ENCODE results near the gene EXTL1.

EXTL1 gene

DNA sequence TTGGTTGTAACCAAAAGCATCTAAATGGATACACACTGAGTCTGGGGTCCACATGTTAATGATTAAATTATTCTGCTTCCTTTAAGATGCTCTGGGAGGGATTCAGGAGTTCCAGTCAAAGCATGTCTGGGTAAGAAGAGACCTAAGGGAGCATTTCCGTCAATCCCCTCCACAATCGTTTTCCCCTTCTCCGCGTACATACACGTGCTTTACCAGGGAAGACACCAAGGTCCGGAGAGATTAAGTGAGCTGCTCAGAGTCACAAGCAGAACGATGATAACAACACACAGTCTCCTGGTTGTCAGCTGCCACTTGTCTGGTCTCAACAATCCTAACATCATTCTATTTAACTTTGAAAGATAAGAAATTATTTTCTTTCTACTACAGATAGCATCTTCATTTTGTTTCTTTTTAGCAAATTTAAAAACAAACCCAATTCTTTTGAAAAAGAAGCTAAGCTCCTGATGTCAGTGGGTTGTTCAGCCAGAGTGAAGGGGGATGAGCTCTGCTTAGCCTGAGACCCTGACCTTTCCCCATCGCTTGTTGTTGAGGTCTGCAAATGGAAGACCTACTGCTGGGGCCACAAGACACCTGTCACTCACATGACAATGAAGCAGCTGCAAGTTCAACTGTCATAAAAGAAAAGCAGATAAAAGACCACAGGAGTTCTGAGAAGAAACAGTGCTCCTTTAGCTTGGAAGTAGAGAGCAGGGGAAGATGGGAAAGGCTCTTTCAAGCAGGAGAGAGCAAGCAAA, 28.2 kb upstream of the EXTL1 start:
- TF ChIP-seq CTCF (IDR thresholded peaks at IDR 0.05): no peak

- no peak for TF ChIP-seq CTCF (IDR thresholded peaks at IDR 0.05)
These were observed 27.0 kb upstream of the EXTL1 start for GRCh38 chr1:25994402-25995150.

DNA sequence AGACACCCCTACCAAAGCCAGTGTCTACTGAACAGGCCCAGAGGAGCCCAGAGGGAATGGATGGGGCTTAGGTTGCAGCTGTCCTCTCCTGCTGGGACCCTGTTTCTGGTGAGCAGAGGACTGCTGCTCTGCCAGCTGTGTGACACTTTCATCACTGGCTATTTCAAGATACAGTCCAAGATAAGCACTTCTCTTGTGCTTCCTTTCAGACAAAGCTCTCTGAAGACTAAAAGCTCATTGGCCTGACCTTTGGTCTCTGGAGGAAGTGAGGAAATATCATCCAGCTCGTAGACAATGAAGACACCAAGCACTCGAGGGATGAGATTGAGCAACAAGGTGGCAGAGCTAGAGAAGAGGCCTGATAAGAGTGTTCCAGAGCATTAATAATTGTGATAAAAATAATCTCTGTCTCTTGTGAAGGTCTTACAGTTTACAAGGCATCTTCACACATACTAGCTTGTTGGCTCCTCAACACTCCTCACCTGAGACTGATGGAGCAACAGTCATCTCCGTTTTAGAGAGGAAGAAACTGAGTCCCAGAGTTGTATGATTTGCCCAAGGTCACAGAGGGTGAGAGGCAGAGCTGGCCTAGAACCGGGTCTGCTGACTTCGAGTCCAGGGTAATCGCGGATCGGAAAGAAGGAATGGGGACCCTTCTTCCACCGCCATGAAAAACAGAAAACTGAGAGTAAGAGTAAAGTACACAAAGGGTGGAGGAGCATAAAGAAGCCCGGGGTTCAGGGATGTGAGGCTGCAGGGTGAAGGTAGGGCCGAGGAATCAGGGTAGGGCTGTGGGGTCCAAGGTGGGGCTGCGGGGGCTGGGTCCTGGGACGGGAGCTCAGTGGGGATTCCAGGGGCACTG, 24.4 kb upstream of the EXTL1 start:
- no peak for TF ChIP-seq CTCF (IDR thresholded peaks at IDR 0.05)

DNA sequence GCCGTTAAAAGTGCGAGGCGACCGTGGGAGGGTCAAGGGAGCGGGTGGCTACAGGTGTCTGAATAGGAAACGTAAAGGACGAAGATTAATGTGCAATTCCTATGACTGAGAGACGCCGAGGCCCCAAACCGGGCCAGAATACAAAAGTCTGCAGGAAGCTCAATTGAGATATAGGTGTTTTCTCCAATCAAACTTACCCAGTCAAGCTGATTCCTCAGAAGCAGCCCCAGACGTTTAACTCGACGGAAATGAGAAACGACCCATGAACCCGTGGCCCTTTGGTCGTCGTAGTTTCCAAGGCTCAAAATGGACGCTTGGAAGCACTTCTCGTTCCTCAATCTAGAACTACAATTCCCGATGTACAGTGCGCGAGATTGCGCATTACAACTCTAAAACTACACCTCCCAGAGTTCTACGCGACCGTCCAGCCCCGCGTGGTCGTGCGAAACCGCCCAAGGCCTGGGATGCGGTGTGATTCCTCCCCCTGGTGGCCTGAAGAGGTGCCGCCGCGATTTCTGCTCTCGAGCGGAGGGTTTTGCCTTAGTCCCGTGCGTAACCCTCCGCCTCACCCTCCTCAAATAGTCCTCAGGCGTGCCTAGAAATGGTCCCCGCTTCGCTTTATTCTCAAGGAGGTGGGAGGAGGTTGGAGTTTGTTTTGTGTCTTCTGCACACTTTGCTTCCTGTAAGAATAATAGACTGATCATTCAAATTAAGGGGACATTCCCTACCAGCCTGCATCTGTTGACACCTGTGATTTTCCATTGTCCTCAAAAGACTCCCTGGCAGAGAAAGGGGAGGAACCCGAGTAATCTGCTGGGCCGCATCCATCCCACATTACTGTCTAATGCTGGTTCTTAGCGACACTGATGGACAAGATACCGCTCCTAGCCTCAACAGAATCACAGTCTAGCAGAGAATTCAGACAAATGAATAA, 23.5 kb upstream of the EXTL1 start, which contains the start of gene PAFAH2:
TSS of gene PAFAH2 (minus strand) at position 236 of the 934 bp plus-strand sequence. CDS start 7,247 bp downstream, outside the sequence.
- peak; percentile 68 for TF ChIP-seq CTCF (IDR thresholded peaks at IDR 0.05)

DNA sequence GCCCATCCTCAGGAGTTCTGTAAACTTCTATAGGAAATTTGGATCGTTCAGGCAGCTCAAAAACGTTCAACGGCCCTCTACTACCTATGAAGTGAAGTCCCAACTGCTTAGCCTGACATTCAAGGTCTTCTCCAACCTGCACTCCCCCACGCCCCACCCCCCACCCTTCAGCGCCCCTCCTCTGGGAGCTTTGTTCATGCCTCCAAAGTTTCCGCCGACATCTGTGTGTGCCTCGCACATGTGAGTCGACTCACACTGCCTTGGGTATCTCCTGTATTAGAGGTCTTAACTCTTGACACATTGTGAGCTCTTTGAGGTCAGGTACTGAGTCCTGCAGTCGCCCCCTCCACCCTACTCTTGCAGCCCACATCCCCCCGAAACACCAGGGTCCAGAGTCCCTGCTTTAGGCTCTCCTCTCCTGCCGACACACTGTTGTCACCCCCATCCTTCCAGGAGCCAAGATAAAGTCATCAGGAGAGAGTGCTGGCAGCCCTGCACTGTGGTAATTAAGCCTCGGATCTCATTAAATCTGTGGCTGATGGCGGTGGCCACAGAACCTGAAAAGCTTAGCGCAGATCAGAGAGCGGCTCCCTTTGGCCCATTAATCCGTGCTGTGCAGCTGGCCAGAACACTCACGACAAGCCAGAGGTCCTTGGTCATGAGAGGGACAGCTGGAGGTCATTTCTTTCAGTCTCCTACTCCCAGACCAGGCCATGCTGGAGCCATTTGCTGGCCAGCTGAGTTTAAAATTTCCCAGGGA, 22.4 kb upstream of the EXTL1 start:
- no peak for TF ChIP-seq CTCF (IDR thresholded peaks at IDR 0.05)

DNA sequence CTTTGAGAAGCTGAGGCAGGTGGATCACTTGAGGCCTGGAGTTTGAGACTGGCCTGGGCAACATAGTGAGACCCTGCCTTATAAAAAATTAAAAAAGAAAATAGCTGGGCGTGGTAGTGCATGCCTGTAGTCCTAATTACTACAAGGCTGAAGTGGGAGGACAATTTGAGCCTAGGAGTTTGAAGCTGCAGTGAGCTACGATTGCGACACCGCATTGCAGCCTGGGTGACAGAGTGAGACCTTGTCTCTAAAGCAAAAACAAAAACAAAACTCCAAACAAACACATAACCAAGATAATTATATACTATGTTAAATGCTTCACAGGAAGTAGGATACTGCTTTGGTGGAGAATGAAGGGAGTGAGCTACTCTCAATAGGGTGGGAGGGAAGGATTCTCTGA, 18.3 kb upstream of the EXTL1 start:
- no peak for TF ChIP-seq CTCF (IDR thresholded peaks at IDR 0.05)

All from LNCAP (cell line).